ENCODE measurements around the gene FAM20C.

- no peak for TF ChIP-seq POLR2A (IDR thresholded peaks at IDR 0.05)
- TF ChIP-seq CTCF (IDR thresholded peaks at IDR 0.05) = peak in 3 of 4 experiments; percentile 19 to 41 (median 37)
Measured at GRCh38 chr7:266851-267840, 74.8 kb downstream of the FAM20C start.
